Loucy (cell line): ENCODE results near the gene CCDC167.

ENCODE experiments used
- EZH2phosphoT487 ChIP-seq: fragments of 200-600 bp; IDR thresholded peaks from 2 replicates; pipeline ENCODE4 v1.6.1; 2018; ENCODE audit warnings: antibody characterized with exemption, mild to moderate bottlenecking, moderate library complexity, borderline replicate concordance
- TF ChIP-seq, protein P1 (sequence below): fragments of 200-600 bp; sonication (generic); conservative IDR thresholded peaks from 2 replicates; pipeline ENCODE4 v1.5.1; 2014; ENCODE audit warnings: mild to moderate bottlenecking, antibody characterized with exemption, low read length

DNA sequence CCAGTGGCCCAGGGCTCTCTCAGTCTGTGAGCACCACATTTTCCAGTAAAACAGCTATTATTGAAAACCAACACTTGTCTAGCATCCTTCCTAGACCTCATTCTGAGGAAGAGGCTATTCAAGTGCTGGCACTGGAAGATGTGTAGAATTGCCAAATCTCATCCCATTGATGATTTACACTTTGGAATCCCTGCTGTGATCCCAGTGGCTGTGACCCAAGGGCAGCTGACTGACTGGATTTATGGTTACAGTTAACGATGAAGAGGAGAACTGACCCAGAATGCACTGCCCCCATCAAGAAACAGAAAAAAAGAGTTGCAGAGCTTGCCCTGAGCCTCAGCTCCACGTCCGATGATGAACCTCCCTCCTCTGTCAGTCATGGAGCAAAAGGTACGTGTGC, 64.3 kb downstream of the CCDC167 start:
- TF ChIP-seq, protein P1, sequence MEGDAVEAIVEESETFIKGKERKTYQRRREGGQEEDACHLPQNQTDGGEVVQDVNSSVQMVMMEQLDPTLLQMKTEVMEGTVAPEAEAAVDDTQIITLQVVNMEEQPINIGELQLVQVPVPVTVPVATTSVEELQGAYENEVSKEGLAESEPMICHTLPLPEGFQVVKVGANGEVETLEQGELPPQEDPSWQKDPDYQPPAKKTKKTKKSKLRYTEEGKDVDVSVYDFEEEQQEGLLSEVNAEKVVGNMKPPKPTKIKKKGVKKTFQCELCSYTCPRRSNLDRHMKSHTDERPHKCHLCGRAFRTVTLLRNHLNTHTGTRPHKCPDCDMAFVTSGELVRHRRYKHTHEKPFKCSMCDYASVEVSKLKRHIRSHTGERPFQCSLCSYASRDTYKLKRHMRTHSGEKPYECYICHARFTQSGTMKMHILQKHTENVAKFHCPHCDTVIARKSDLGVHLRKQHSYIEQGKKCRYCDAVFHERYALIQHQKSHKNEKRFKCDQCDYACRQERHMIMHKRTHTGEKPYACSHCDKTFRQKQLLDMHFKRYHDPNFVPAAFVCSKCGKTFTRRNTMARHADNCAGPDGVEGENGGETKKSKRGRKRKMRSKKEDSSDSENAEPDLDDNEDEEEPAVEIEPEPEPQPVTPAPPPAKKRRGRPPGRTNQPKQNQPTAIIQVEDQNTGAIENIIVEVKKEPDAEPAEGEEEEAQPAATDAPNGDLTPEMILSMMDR: no peak
- no peak for TF ChIP-seq EZH2phosphoT487
